HL-60 (cell line): ENCODE measurements around the gene SLC25A20.

ENCODE experiments used
- CTCF ChIP-seq: IDR thresholded peaks from one replicate; pipeline ENCODE4 v1.5.1; 2011; ENCODE audit warnings: low read length, control low read depth, inconsistent platforms; ENCODE audit not compliant: insufficient read depth
- GABPA ChIP-seq: IDR thresholded peaks from 2 replicates; pipeline ENCODE4 v1.6.1; 2012; ENCODE audit warnings: low read depth
- POLR2AphosphoS5 ChIP-seq: IDR thresholded peaks from 2 replicates; pipeline ENCODE4 v1.6.1; 2012; ENCODE audit warnings: low read depth
- REST ChIP-seq: IDR thresholded peaks from 2 replicates; pipeline ENCODE4 v1.6.1; 2012; ENCODE audit warnings: low read depth; ENCODE audit not compliant: insufficient replicate concordance

GRCh38 chr3:48930590-48930989 lies 31.9 kb upstream of the SLC25A20 start:
- TF ChIP-seq REST (no peak), CTCF (no peak), GABPA (no peak), POLR2AphosphoS5 (no peak)
